GM19035 (cell line): ENCODE measurements around the gene PCDH17.

ENCODE experiments used
- ATAC-seq: cut with Tn5 transposase; IDR thresholded peaks from one replicate; pipeline ENCODE4 v1.9.1; 2021; ENCODE audit not compliant: unreplicated experiment

PCDH17 gene, protein sequence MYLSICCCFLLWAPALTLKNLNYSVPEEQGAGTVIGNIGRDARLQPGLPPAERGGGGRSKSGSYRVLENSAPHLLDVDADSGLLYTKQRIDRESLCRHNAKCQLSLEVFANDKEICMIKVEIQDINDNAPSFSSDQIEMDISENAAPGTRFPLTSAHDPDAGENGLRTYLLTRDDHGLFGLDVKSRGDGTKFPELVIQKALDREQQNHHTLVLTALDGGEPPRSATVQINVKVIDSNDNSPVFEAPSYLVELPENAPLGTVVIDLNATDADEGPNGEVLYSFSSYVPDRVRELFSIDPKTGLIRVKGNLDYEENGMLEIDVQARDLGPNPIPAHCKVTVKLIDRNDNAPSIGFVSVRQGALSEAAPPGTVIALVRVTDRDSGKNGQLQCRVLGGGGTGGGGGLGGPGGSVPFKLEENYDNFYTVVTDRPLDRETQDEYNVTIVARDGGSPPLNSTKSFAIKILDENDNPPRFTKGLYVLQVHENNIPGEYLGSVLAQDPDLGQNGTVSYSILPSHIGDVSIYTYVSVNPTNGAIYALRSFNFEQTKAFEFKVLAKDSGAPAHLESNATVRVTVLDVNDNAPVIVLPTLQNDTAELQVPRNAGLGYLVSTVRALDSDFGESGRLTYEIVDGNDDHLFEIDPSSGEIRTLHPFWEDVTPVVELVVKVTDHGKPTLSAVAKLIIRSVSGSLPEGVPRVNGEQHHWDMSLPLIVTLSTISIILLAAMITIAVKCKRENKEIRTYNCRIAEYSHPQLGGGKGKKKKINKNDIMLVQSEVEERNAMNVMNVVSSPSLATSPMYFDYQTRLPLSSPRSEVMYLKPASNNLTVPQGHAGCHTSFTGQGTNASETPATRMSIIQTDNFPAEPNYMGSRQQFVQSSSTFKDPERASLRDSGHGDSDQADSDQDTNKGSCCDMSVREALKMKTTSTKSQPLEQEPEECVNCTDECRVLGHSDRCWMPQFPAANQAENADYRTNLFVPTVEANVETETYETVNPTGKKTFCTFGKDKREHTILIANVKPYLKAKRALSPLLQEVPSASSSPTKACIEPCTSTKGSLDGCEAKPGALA (N-terminal part only)

DNA sequence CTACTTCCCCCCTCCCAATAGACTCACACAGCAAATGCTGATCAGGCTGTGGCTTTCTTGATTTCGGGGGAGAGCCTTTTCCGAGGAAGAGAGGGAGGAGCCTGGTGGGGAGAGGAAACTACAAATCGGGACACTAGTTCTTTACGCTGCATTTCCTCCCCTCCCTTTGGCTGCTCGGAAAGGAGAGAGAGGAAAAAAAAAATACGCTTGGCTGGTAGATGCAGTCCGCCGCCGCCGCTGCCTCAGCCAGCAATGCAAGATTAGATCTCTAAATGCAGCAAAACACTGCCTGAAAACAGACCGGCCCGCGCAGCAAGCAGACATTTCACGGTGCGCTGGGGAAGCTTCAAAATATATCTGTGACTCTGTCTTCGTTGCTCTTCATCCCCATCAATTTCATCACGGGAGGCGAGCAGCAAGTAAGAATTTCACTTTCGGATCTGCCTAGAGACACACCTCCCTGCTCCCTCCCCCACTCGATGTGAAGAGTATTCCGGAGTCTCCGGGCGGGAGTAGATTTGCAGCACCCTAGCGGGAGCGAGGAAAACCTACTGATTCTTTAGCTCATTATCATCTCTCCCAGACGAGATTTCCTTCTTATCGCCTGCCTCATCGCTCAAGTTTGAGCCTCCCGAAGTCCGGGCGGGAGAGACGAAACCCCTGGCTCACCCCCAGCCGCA, at the start of gene PCDH17:
TSS of gene PCDH17 (plus strand) at position 149 of the 680 bp plus-strand sequence. CDS start 803 bp downstream, outside the sequence.
- no peak for ATAC-seq

DNA sequence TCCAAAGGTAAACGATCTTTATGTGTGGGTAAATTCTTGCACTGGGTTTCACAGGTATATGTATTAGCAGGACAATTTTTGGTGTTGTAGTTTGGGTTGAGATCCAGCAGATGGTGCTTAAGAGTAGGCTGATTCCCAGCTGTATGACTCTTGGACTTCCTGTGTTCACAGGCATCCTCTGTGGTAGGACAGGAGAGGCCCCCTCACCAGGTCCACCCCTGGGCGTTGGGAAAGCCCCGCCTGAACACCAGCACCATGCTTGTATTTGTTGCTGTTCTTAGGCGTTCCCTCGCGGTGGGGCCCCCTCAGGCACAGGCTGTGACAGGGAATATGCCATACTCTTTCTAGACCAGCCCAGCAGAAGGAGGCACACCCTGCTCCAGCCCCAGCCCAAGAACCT, 49.5 kb upstream of the PCDH17 start:
- no peak for ATAC-seq

DNA sequence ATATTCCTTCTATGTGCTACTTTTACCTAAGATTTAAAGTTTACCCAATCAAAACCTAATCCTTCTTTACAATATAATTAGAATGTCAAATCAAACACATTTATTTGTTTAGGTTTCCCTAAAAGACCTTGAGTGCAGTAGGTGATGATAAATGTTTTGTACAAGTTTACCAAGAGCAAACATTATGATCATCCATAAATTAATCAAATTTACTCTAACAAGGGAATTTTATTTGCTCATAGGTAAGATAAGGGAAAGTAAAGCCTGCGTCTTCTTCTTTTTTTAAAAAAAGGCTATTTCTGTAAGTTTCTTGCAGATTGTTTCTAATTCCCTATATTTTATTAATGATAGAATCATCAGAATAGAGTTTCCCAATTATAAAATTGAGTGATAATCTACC, 48.0 kb upstream of the PCDH17 start:
- ATAC-seq = no peak

DNA sequence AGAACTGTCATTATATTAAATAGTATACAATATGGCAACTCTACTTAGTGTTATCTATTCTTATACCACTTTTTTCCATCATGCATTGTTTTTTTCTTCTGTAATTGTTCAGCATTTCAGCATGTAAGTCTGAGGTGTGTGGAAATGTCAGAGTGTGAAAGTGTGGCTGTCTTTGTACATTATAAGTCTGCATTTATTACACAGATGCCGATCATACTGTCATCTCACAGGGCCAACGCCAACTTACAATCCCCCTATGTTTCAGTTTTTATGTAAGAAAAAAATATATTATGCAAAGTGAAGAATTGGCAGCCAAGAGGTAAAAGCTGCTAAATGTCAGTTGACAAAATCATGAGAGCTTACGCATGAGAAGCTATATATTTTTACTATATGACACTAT, 42.9 kb upstream of the PCDH17 start:
- ATAC-seq = no peak

DNA sequence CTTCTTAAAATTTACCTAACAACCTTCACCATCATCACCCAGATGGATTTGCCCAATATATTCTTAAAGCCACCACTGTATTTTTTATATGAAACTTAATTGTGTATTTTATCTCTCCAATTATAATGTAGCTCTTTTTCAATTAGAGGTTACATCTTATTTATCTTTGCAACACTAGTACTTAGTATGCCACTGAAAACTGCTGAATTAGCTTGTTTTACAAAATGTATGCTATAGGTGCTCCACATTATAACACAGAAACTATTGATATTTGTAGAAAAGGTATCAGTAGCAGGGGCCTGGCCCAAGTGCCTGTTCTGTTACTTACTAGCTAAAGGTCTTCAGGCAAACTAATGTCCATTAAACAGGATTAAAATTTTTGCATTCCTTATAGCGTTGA, 35.8 kb upstream of the PCDH17 start:
- no peak for ATAC-seq

DNA sequence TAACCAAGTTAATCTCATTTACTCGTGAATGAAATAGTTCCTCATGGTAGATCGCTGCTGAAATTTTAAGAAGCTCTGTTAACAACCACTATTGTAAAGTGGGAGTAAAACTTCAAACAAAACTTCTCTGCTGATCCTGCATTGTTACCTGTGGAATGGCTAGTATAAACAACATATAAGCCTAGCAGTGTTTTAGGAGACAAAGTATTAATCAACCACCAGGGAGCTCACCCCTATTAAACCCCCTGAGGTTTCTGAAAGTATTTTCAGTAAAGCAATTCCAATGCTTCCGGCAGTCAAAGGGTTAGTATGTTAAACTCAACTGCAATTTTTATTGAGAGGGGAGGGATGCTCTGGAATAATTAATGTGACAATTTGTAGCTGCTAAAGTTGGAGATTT, 30.0 kb upstream of the PCDH17 start:
- no peak for ATAC-seq

DNA sequence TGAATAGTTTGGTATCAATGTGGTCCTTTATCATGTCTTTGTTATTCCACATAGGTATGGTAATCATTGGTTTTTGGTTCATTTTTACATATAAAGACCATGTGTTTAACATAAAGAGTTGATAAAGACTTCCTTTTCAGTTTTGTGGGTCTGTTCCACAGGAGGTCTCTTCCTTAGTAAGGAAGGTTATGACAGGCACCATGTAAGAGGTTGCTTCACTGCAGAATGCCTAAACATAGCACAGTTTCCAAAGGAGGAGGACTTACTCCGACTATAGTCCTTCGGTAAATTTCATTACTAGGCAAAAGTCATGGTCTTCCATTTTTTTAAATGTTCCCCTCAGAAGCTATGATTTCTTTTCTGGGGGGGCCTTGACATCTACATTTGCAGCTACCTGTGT, 27.1 kb upstream of the PCDH17 start:
- ATAC-seq = no peak

DNA sequence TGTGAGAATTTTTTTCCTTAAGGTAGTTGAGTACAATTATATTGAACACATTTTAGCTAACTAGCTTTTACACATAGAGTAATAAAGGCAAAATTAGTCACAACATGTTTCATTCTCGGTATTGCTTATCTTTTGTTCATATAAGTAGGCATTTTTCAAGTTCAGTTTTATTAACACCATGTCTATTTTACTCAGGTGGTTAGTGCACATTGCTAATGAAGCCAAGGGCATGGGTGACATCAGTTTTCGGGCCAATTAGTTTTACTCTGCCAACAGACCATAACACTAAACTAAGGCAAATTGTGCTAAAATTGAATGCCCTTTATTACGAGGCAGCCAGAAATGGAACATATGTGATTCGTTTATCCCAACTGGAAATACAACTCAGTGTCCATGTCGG, 19.6 kb upstream of the PCDH17 start:
- no peak for ATAC-seq

DNA sequence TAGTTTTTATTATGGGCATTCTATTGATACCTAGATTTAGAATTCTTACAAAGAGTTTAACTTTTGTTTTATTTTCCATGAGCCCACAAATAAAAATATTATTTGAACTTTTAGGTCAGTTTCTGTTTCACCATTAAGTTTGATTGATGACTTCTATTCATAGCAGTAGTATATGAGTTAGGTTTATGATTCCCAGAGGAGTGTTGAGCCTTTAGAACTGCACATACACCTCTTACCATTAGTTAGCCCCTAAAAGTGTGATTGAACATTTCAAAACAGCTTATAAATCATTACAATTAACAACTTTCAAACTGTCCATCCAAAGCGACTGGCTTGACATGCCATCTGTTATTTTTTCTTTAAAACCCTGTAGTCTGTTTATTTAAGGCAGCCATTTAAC, 19.0 kb upstream of the PCDH17 start:
- ATAC-seq = no peak

DNA sequence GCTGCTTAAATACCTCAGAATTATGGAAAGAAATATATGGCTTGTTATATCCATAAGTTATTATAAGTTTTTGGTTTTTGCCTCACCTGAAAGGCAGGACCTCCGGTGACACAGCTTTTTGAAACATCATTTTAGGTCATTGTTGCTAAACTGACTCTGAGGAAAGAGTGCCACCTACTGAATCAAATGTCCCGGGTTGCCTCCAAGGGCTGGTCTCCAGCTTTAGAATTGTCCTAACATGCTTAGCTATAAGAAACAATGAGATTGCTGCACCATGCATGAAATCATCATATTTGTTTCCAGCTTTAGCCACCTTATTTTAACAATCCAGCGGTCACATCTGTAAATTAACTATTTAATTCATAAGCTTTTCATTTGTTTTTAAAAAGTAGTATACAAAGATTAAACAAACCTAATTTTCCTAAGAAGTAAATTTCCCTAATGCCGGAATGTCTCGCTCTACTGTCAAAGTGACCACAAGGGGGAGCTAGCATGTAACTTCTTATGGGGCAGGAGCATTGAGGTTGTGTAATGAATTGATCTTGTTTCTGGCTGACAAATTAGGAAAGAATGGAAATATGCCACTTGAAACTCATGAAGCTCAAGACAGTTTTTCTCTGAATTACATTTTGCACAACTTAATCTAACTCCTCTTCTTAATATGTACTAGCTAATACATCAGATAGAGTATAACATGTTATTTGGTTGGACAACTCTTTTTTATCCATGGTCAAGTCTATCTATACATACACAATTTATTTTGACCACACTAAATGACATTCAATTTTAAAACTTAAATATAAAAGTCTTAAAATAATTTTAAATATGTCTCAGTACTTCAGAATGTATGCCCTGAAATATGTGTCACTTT, 6.7 kb upstream of the PCDH17 start:
- no peak for ATAC-seq

DNA sequence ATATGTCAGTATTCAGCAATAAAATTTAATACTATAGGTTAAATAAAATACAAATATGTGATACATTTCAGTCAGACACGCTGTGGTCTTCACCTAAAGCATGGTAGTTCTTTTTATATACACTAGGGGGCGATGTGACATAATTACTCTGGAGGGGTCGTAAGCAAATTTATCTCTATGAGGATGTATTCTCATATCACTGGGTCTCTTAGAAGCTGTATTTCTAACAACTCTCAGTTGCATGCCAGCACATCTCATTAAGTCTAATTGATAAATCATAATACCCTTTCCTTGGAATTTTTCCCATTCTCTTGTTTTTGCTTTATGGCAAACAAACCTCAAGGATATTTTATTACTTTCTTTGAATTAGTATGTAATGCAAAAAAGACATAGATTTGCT, 3.9 kb upstream of the PCDH17 start:
- no peak for ATAC-seq

DNA sequence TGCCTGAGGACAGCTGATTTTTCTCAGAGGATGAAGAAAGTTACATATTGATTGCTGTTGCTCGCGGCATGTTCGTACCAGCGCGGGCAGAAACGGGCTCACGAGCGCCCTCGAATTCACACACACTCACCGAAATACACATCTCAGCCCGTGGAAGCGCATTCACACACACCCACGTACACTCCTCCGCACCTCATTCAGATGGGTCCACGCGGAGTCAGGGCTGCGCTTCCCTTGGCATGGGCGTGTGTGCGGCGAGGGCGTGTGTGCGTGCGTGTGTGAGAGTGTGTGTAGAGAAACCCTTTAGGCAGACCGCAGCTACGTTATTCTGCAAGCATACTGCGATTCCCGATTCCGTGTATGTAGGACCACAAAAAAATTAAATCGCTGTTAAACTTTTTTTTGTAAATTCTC, 2.1 kb upstream of the PCDH17 start:
- ATAC-seq = no peak

DNA sequence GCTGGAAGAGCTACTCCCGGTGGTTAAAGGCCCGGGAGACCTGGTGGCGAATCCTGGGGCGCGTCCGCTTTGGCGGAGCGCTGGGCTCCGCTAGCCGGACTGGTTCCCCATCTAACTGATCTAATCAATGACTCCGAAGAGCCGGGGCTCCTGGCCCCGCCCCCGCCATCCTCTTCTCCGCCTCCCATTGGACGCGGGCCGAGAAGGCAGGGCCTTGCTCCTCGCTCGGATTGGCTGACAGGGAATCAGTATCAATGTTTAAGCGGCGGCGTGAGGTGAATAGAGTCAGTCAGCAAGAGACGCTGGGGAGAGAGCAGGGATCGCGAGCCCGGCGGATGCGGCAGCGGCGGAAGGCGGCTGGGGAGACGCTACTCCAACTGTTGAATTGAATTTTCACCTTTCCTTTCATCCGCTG, 1.7 kb upstream of the PCDH17 start:
- no peak for ATAC-seq

DNA sequence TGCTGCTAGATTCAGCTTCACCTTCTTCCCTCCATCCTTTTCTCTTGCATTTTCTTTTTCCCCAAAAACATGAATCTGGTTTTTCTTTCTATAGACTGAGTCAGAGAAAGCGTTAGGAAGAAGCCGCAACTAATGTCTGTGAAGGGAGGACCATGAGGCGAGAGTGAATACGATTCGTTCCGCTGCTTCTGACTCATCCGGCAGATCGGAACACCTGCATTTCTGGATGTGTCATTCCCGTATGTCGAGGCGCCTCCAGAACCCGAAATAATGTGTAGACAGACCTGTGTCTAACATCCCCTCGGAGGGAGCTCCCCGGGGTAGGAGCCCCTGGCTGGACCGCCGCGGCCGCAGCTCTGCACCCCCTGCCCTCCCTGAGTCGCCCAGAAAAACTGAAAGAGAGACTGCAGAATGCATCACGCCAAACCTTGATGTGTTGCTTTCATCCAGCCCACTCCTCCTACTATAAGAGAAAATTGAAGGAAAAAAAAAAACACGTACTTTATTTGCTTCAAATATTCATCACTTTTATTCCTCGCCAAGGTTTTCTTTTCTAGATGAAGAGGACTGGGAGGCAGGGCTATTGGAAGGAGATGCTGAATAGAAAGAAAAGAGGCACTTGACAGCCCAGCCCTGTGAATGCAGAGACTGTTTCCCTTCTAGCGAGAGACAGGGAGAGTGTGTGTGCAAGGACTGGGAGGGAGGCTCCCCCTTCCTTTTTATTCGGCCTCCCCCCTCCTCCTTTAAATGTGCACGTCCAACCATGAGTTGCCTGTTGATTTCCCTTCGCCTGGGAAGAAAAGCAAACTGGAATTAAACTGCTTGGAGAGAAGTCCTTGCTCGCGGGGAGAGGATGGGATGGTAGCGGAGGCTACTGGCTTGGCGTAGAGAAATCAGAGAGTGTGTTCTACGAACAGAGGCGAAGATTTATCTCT, 616 bp upstream of the PCDH17 start:
- no peak for ATAC-seq

DNA sequence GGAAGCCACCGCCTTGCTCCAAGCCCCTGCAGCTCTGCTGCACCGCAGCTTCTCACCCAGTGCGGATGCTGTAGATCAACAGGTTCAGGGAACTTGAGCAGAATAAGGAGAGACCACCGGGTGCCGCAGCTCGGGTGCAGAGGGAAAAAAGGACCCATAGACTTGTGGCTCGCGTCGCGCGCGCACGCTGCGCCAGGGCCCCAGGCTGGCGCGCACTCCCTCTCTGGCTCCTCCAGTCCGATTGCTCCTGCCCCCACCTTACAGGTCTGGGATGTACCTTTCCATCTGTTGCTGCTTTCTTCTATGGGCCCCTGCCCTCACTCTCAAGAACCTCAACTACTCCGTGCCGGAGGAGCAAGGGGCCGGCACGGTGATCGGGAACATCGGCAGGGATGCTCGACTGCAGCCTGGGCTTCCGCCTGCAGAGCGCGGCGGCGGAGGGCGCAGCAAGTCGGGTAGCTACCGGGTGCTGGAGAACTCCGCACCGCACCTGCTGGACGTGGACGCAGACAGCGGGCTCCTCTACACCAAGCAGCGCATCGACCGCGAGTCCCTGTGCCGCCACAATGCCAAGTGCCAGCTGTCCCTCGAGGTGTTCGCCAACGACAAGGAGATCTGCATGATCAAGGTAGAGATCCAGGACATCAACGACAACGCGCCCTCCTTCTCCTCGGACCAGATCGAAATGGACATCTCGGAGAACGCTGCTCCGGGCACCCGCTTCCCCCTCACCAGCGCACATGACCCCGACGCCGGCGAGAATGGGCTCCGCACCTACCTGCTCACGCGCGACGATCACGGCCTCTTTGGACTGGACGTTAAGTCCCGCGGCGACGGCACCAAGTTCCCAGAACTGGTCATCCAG, 964 bp downstream of the PCDH17 start:
- no peak for ATAC-seq

DNA sequence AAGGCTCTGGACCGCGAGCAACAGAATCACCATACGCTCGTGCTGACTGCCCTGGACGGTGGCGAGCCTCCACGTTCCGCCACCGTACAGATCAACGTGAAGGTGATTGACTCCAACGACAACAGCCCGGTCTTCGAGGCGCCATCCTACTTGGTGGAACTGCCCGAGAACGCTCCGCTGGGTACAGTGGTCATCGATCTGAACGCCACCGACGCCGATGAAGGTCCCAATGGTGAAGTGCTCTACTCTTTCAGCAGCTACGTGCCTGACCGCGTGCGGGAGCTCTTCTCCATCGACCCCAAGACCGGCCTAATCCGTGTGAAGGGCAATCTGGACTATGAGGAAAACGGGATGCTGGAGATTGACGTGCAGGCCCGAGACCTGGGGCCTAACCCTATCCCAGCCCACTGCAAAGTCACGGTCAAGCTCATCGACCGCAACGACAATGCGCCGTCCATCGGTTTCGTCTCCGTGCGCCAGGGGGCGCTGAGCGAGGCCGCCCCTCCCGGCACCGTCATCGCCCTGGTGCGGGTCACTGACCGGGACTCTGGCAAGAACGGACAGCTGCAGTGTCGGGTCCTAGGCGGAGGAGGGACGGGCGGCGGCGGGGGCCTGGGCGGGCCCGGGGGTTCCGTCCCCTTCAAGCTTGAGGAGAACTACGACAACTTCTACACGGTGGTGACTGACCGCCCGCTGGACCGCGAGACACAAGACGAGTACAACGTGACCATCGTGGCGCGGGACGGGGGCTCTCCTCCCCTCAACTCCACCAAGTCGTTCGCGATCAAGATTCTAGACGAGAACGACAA, 1.8 kb downstream of the PCDH17 start:
- no peak for ATAC-seq
